ENCODE measurements around the gene DDO. TPM values are rescaled to one million over a fixed set of nuclear protein-coding genes. Genes with fewer than 3 reads are reported as not detected.

DDO gene
- total and polyA plus RNA-seq, 8 donors, result 0.40 to 4.1 (median 1.2) TPM; not detected in 3

GRCh38 chr6:110348961-110349690, 66.2 kb downstream of the DDO start:
- H3K9me3 ChIP-seq, result no peaks in the 10 kb centered on the region
- no peaks in the 10 kb centered on the region for H3K36me3 ChIP-seq
- 72 to 92% (median 82%) methylated on average over 10 to 11 of the region's 11 CpGs for WGBS, 5 donors
- no peaks in the 10 kb centered on the region for H3K27me3 ChIP-seq
- peak overlapping the region in 2 of 5 donors; percentile 34 to 37 for H3K27ac ChIP-seq
- peaks cover 0 to 31% (median 7%) of the 10 kb centered on the region in 4 donors for H3K4me1 ChIP-seq
- TF ChIP-seq CTCF (IDR thresholded peaks at IDR 0.05) (no peak), POLR2A (IDR thresholded peaks at IDR 0.05) (no peak), EP300 (IDR thresholded peaks at IDR 0.05) (no peak), POLR2AphosphoS5 (IDR thresholded peaks at IDR 0.05) (no peak)
- intact Hi-C loops (cut with DNase I; ENCODE audit: low total_unique reads), result no loop called here
- no peak for DNase-seq
- H3K4me3 ChIP-seq, result no peak overlapping the region

GRCh38 chr6:110345025-110345424, 70.3 kb downstream of the DDO start:
- TF ChIP-seq POLR2AphosphoS5 (IDR thresholded peaks at IDR 0.05), result no peak
- TF ChIP-seq POLR2A (IDR thresholded peaks at IDR 0.05), result no peak
- TF ChIP-seq EP300 (IDR thresholded peaks at IDR 0.05), result no peak
- no peak for TF ChIP-seq CTCF (IDR thresholded peaks at IDR 0.05)
- DNase-seq, result no peak
- Histone ChIP-seq H3K9me3 (no peaks in the 10 kb centered on the region), H3K4me3 (no peak overlapping the region), H3K4me1 (peaks cover 0 to 42% (median 18%) of the 10 kb centered on the region in 4 donors), H3K36me3 (no peaks in the 10 kb centered on the region), H3K27ac (no peak overlapping the region), H3K27me3 (no peaks in the 10 kb centered on the region)
- WGBS, 5 donors, result 75 to 91% (median 87%) methylated on average over 4 of the region's 4 CpGs
- intact Hi-C loops (cut with DNase I; ENCODE audit: low total_unique reads), result no loop called here

GRCh38 chr6:110342759-110343158, 72.6 kb downstream of the DDO start:
- peaks cover 0 to 39% (median 14%) of the 10 kb centered on the region in 4 donors for H3K4me1 ChIP-seq
- no peaks in the 10 kb centered on the region for H3K27me3 ChIP-seq
- intact Hi-C loops (cut with DNase I; ENCODE audit: low total_unique reads), result no loop called here
- no peaks in the 10 kb centered on the region for H3K36me3 ChIP-seq
- 85 to 98% (median 92%) methylated on average over 3 of the region's 3 CpGs for WGBS, 5 donors
- no peaks in the 10 kb centered on the region for H3K9me3 ChIP-seq
- no peak overlapping the region for H3K27ac ChIP-seq
- no peak for TF ChIP-seq POLR2AphosphoS5 (IDR thresholded peaks at IDR 0.05)
- TF ChIP-seq CTCF (IDR thresholded peaks at IDR 0.05), result no peak
- no peak for TF ChIP-seq EP300 (IDR thresholded peaks at IDR 0.05)
- TF ChIP-seq POLR2A (IDR thresholded peaks at IDR 0.05), result no peak
- DNase-seq, result no peak
- H3K4me3 ChIP-seq, result no peak overlapping the region

Other genes starting within 250 kb of the DDO start
- 10 to 100 TPM in 1 of 5 donors, 1 to 10 TPM in 3, under 1 TPM in 1; 0.58 to 17.0 (median 8.8) TPM for gene WASF1, start 235.9 kb downstream of the DDO start, total RNA-seq
- 1 to 10 TPM; 2.6 to 7.0 (median 5.0) TPM for gene WASF1, start 235.9 kb downstream of the DDO start, polyA plus RNA-seq
- gene CDC40, start 235.1 kb downstream of the DDO start, total RNA-seq, result 10 to 100 TPM in 3 of 5 donors, 1 to 10 TPM in 2; 5.2 to 27.7 (median 11.4) TPM
- gene CDC40, start 235.1 kb downstream of the DDO start, polyA plus RNA-seq, result 10 to 100 TPM in 1 of 3 donors, 1 to 10 TPM in 2; 6.3 to 18.8 (median 8.7) TPM
- gene METTL24, start 57.2 kb downstream of the DDO start, total RNA-seq, result 10 to 100 TPM in 2 of 5 donors, 1 to 10 TPM in 2, not detected in 1; 2.8 to 25.8 (median 9.5) TPM
- 1 to 10 TPM in 1 of 3 donors, under 1 TPM in 2; 0.55 to 1.7 (median 0.87) TPM for gene METTL24, start 57.2 kb downstream of the DDO start, polyA plus RNA-seq
- under 1 TPM in 1 of 5 donors, not detected in 4; 0.92 TPM for gene SLC22A16, start 61.0 kb upstream of the DDO start, total RNA-seq
- gene SLC22A16, start 61.0 kb upstream of the DDO start, polyA plus RNA-seq, result under 1 TPM in 2 of 3 donors, not detected in 1; 0.30 to 0.31 TPM